Upper lobe of left lung (tissue), 4 donors: ENCODE measurements around the gene C2.

ENCODE experiments used
- POLR2A ChIP-seq, 4 donors: fragments of 450-650 bp; IDR thresholded peaks; one replicate each; pipeline ENCODE4 v1.5.1; 2016 to 2017; ENCODE audit warnings: antibody characterized with exemption in 4 of 4, mild to moderate bottlenecking in 2 of 4
- TF ChIP-seq, protein P1 (sequence below), 6 experiments: fragments of 450-650 bp in 4 of 6; fragments of 200-600 bp in 2 of 6; sonication (generic) in 2 of 6; IDR thresholded peaks; one replicate each; pipeline ENCODE4 v1.5.1; 2016 to 2019; ENCODE audit warnings: antibody characterized with exemption in 6 of 6

DNA sequence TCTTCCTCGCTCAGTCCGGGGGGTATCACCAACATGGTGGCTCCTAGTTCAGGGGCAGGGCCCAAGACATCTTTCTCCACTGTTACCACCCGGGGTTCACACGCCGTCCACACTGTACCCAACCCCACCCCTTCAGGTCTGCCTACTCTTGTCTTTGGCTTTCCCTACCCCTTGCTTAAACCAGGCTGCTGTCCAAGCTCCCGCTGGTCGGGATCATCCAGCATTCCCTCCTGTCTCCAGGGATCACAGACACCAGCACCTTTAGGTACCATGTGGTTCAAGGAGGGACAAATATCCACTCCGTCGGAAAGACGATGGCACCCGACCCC lies 30.9 kb downstream of the C2 start:
- TF ChIP-seq, protein P1, sequence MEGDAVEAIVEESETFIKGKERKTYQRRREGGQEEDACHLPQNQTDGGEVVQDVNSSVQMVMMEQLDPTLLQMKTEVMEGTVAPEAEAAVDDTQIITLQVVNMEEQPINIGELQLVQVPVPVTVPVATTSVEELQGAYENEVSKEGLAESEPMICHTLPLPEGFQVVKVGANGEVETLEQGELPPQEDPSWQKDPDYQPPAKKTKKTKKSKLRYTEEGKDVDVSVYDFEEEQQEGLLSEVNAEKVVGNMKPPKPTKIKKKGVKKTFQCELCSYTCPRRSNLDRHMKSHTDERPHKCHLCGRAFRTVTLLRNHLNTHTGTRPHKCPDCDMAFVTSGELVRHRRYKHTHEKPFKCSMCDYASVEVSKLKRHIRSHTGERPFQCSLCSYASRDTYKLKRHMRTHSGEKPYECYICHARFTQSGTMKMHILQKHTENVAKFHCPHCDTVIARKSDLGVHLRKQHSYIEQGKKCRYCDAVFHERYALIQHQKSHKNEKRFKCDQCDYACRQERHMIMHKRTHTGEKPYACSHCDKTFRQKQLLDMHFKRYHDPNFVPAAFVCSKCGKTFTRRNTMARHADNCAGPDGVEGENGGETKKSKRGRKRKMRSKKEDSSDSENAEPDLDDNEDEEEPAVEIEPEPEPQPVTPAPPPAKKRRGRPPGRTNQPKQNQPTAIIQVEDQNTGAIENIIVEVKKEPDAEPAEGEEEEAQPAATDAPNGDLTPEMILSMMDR (IDR thresholded peaks at IDR 0.05) = no peak
- no peak for TF ChIP-seq POLR2A (IDR thresholded peaks at IDR 0.05)
